ENCODE data around the gene ZNF330.
"Not testable (repeated sequence)": the region's sequence is repeated elsewhere in the genome, so short reads cannot be mapped to it uniquely, and the experiment has no call there.

Gene ZNF330

DNA sequence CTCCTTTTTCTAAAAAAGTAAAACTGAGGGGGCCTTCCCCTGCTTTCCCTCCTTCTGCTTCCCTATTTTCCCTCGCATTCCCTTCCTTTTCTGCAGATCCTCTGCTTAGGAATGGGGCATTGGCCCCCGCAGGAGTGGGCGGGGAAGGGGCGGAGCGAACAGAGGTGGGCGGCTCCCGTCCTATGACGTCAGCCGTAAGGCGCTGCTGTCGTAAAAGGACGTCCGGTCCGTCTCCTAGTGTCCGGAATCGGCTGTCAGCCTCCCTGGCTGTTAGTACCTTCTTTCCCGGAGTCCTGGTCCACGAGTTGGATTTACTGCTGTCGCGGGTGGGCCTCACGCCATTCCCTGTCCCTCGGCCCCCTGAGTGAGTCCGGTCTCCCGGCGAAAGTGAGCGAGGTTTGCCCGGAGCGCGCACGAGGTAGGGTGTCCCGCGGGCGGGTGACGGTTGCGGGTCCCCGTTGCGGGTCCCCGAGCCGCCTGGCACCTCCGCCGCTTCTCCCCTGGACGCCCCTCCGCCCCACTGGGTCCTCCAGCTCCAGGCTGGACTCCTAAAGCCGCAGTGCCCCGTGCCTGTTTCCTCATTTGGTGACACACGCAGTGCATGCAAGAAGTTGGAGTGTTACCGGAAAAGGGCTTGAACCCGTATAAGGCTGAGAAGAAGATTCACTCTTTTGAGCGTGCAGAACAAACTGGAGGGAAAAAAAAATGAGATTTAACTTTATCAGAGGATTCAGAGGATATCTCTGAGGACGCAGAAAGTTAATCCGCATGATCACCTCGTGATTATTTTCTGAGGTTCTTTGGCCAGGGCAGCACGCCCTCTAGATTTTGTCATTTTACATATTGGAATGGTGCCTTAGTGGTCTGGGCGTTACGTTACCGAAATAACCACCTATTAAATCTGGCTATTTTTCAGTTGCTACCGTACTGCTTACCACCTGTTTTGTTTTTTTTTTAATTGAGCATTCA, at the start of gene ZNF330:
Gene ZNF330 (plus strand): TSS at position 205 of the 969 bp plus-strand sequence. CDS start 1,477 bp downstream, outside the sequence.
- peak; percentile 96 for DNase-seq (ENCODE audit: low spot score)

DNA sequence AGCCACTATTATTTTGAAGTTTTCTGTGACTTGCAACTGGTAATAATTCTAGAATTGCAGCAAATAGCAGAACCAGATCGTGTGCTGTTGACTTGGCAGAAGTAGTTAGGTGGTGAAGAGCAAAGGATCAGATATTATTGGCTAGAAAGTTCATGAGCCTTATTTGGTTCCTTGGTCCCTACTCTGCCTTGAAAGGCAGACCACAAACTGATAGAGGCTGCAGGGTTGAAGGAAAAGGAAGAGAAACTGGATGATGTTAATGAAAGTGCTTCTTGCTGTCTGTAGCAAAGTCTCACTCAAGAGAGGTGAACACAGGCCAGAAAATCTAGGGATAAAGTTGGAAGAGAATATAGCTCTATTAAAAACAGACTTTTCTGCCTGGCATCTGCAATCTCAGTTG, 46.2 kb upstream of the ZNF330 start:
- DNase-seq (ENCODE audit: low spot score), result no peak

- DNase-seq (ENCODE audit: low spot score), result no peak
Observed at GRCh38 chr4:141177171-141177570, 43.5 kb upstream of the ZNF330 start.

DNA sequence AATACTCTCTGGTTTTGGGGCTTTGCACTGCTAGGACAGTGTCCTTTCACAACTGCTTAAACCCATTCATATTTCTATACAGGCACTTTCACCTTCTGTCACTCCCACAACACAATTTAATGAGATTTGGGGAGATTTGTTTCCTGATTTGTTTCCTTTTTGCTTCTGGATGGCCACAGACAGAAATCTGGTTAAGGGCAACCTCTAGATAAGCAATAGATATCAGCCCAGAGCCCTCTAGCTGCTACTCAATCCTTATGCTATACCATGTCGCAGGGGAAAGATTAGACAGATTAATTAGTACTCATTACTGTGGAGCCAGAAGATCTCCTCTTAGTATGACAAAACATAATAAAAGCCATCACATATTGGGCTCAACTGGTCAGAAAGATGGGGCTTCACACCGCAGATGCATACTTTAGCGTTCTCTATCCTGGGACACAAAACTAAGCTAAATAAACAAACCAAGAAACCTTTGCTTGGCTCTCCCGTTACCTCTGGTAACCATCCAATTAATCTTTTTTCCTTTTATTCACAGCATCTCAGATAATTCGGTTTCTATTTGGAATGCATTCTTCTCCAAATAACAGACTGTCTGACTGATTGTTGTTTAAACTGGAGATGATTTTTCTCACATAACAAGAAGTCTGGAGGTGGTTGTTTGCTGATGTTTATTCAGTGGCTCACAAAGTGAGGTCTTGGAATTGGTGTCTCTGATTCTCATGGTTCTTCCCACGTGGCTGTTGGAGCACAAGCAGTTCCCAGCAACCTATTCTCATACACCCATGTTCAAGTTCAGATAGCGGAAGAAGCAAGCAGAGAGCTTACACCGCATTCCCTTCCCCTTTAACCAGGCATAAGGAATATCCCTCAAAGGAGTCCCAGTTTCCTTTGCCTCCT, 41.0 kb upstream of the ZNF330 start:
- DNase-seq (ENCODE audit: low spot score), result no peak

DNA sequence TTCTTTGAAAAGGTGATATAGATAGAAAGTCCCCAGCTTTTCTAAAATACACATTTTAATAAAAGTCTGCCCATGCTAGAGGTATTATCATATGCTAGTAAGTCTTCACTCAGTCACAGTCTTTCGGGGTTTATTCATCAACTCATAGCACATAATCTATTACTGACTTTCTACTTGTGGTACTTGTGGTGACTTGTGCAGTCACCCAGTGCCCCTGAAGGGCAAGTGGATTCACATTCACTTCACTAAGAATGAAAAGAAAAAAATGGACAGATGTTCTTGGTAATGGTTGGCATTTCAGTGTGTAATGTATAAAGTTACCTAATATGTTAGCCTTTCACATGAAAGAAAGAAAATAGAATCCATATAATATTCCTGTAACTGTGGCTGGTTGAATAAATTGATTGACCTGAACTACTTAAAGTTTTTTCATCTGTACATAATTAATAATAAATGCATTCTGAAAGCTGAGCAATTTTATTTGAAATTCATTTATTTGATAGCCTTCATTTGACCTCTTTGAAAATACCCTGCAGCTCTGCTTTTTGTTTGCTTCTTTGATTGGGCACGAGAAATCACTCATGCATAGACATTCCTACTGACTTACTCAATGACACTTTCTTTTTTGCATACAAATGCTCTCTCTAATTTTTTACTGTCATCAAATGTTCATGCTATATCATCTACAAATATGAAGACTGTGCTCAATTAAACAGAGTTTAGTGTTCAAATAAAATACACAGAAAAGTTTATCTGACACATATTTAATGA, 39.5 kb upstream of the ZNF330 start:
- DNase-seq (ENCODE audit: low spot score), result no peak

GRCh38 chr4:141183491-141183890, 37.2 kb upstream of the ZNF330 start:
- DNase-seq (ENCODE audit: low spot score), result not testable (repeated sequence)

DNA sequence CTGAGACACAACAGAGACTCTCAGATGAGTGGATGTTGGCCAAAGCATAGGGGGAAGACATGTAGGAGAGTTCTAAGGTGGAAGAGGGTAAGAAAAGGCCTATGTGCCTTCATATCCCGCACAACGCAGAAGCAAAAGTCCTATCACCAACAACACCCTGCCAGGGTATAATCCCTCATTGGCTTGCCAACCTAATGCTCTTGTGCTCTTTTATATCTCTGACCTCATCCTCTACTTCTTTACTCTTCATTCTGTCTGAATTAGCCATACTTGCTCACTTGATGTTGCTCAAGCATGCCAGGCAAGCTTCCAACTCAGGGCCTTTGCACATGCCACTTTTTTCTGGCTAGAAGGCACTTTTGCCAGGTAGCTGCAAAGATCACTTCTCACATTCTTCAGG, 28.1 kb upstream of the ZNF330 start:
- no peak for DNase-seq (ENCODE audit: low spot score)

DNA sequence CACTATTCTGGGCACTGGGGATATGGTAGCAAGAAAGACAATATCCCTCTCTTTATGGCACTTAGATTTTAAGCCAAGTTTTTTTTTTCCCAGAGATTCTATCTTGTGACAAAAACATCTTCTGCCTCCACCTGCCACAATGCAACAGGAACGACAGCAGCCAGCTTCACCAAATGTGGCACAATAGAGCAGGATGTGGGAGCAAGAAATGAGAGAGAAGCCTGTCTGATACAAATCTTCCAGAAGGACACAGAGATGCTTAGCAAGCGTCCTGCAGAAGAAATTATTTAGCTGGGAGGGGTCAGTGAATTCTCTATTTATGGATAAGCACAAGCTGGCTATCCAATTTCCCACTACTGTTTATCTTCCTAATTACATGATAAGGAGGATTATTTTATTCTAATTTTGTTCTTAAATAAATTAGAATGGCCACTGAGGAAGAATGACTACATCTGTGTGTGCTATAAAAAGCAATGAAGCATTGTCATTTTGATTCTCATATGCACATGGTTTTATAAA, 27.1 kb upstream of the ZNF330 start:
- no peak for DNase-seq (ENCODE audit: low spot score)

- no peak for DNase-seq (ENCODE audit: low spot score)
Observed at GRCh38 chr4:141195095-141195707, 25.5 kb upstream of the ZNF330 start.

- DNase-seq (ENCODE audit: low spot score), result no peak
Observed at GRCh38 chr4:141196227-141196933, 24.3 kb upstream of the ZNF330 start.

- no peak for DNase-seq (ENCODE audit: low spot score)
Observed at GRCh38 chr4:141207961-141208360, 12.7 kb upstream of the ZNF330 start.

DNA sequence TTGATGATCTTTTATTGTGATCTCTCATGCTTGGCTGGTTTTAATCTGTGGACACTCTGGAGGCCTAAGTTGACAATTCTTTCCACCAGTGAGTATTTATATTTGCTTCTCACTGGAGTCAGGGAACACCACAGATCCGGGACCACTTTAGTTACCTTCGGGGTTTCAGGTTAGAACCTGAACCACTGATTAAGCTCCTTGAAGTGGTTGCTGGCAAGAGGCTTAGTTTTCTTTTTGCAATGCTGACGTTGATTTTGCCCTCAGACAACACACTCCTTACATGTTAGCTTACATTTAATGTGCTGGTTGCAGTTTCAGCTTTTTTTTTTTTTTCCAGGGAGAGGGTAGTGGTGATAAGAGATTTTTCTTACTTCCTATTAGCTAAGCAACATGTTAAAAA, 10.5 kb upstream of the ZNF330 start:
- no peak for DNase-seq (ENCODE audit: low spot score)

DNA sequence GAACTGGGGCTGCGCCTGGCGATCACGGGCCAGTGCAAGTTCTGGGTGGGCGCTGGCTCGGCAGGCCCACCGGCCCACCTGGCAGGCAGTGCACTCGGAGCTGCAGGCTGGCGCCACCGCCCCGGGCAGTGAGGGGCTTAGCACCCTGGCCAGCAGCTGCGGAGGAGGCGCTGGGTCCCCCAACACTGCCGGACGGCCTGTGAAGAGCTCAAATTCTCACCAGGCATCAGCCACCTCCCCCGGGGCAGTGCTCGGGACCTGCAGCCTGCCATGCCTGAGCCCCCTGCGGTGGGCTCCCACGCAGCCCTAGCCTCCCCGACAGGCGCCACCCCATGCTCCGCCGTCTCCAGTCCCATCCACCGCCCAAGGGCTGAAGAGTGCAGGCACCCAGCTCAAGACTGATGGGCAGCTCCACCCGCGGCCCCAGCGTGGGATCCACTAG, 7.1 kb upstream of the ZNF330 start:
- DNase-seq (ENCODE audit: low spot score), result no peak

GRCh38 chr4:141215030-141215429, 5.7 kb upstream of the ZNF330 start:
- no peak for DNase-seq (ENCODE audit: low spot score)

DNA sequence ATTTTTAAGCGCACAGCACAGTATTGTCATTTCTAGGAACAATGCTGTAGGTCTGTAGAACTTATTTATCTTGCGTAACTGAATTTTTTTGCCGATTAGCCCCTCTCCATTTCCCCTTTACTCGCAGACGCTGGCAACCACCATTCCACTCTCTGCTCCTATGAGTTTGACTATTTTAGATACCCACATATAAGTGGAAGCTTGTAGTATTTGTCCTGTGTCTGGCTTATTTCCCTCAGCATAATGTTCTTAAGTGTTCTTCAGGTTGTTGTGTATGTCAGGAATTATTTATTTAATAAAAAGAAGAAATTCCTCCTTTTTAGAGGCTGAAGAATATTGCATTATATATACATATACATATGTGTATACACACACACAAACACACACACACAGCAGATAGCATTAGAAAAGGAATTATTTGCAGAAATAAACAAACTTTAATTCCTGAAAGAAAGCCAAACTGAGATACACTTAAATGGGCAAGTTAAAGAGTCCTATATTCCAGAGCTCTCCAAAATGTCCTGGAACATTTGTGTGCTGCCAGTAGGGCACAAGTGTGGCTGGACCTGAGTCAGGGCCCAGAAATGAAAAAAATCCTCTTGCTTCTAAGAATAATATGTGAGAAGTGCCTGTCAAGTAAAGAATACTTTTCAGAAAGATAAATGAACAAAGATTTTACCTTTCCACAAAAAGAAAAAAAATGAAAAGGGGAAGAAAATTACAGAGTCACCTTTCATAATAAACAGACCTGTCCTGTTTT, 4.5 kb upstream of the ZNF330 start:
- no peak for DNase-seq (ENCODE audit: low spot score)

GRCh38 chr4:141220271-141220670, 424 bp upstream of the ZNF330 start:
- DNase-seq (ENCODE audit: low spot score), result no peak

GRCh38 chr4:141223418-141223817, 2.7 kb downstream of the ZNF330 start:
- DNase-seq (ENCODE audit: low spot score), result no peak

GRCh38 chr4:141227280-141227679, 6.6 kb downstream of the ZNF330 start:
- DNase-seq (ENCODE audit: low spot score), result not testable (repeated sequence)

GRCh38 chr4:141229408-141230101, 8.9 kb downstream of the ZNF330 start:
- no peak for DNase-seq (ENCODE audit: low spot score)

Measured in left forelimb (tissue), 1 donor.